ENCODE results near the gene CADPS2. TPM values are rescaled to one million over a fixed set of nuclear protein-coding genes. Genes with fewer than 3 reads are reported as not detected.

The CADPS2 gene
- total RNA-seq, 4 donors from 2014 or later = 2.2 to 9.2 (median 5.7) TPM

DNA sequence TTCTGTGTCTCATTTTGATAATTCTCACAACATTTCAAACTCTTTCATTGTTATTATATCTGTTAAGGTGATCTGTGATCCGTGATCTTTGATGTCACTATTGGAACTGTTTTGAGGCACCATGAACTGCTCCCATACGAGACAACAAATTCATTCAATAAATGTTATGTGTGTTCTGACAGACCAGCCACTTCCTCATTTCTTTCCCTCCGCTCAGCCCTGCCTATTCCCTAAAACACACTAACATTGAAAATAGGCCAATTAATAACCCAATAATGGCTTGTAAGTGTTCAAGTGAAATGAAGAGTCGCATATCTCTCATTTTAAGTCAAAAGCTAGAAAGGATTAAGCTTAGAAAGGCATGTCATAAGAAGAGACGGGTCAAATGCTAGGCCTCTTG, 232.6 kb downstream of the CADPS2 start:
- WGBS, 2 donors = 72 to 90% methylated on average over 5 of the region's 5 CpGs
- Histone ChIP-seq H3K4me3 (no peak overlapping the region), H3K9me3 (no peaks in the 10 kb centered on the region), H3K4me1 (peaks cover 0 to 9% (median 0%) of the 10 kb centered on the region in 3 donors), H3K27me3 (no peaks in the 10 kb centered on the region), H3K36me3 (no peaks in the 10 kb centered on the region), H3K27ac (no peak overlapping the region)
- intact Hi-C loops (cut with DNase I) = no loop called here
- TF ChIP-seq, protein P1, sequence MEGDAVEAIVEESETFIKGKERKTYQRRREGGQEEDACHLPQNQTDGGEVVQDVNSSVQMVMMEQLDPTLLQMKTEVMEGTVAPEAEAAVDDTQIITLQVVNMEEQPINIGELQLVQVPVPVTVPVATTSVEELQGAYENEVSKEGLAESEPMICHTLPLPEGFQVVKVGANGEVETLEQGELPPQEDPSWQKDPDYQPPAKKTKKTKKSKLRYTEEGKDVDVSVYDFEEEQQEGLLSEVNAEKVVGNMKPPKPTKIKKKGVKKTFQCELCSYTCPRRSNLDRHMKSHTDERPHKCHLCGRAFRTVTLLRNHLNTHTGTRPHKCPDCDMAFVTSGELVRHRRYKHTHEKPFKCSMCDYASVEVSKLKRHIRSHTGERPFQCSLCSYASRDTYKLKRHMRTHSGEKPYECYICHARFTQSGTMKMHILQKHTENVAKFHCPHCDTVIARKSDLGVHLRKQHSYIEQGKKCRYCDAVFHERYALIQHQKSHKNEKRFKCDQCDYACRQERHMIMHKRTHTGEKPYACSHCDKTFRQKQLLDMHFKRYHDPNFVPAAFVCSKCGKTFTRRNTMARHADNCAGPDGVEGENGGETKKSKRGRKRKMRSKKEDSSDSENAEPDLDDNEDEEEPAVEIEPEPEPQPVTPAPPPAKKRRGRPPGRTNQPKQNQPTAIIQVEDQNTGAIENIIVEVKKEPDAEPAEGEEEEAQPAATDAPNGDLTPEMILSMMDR (IDR thresholded peaks at IDR 0.05) = no peak
- no peak for TF ChIP-seq POLR2A (IDR thresholded peaks at IDR 0.05)
- no peak for DNase-seq

DNA sequence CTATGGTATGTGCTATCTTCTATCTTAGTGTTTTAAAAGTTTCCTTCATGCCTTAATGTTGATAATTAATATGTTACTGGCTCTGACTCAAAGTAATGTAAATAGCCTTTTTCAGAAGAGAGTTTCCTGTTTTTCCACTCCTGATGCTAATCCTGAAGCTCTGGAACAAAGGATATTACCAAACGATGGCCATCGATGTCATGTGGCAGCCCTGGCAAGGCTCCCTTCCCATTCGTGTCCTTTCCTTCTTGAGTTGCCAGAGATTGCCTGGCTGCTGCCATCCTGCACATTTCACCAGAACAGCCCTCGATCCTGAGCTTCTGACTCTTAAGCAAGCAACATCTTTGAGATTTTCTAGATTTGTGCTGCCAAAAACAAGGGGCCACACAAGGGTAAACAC, 233.4 kb downstream of the CADPS2 start:
- H3K27me3 ChIP-seq = no peaks in the 10 kb centered on the region
- intact Hi-C loops (cut with DNase I) = no loop called here
- H3K36me3 ChIP-seq = no peaks in the 10 kb centered on the region
- H3K9me3 ChIP-seq = no peaks in the 10 kb centered on the region
- H3K4me3 ChIP-seq = no peak overlapping the region
- no peak for TF ChIP-seq POLR2A (IDR thresholded peaks at IDR 0.05)
- TF ChIP-seq, protein P1 (IDR thresholded peaks at IDR 0.05) = no peak
- peaks cover 0 to 9% (median 0%) of the 10 kb centered on the region in 3 donors for H3K4me1 ChIP-seq
- no peak overlapping the region for H3K27ac ChIP-seq
- WGBS, 2 donors = 26 to 47% methylated on average over 4 of the region's 4 CpGs
- DNase-seq = no peak

GRCh38 chr7:122651451-122651850, 234.8 kb downstream of the CADPS2 start:
- H3K4me1 ChIP-seq = peaks cover 0 to 9% (median 0%) of the 10 kb centered on the region in 3 donors
- H3K9me3 ChIP-seq = no peaks in the 10 kb centered on the region
- no peak overlapping the region for H3K4me3 ChIP-seq
- 15 to 53% methylated on average over 2 of the region's 2 CpGs for WGBS, 2 donors
- no peak for DNase-seq
- H3K27ac ChIP-seq = no peak overlapping the region
- intact Hi-C loops (cut with DNase I) = no loop called here
- H3K36me3 ChIP-seq = no peaks in the 10 kb centered on the region
- no peaks in the 10 kb centered on the region for H3K27me3 ChIP-seq
- no peak for TF ChIP-seq POLR2A (IDR thresholded peaks at IDR 0.05)
- TF ChIP-seq, protein P1 (IDR thresholded peaks at IDR 0.05) = no peak

GRCh38 chr7:122643250-122643649, 243.0 kb downstream of the CADPS2 start:
- Histone ChIP-seq H3K36me3 (no peaks in the 10 kb centered on the region), H3K9me3 (no peaks in the 10 kb centered on the region), H3K27me3 (no peaks in the 10 kb centered on the region), H3K4me1 (no peaks in the 10 kb centered on the region), H3K27ac (no peak overlapping the region), H3K4me3 (no peak overlapping the region)
- DNase-seq = no peak
- intact Hi-C loops (cut with DNase I) = no loop called here
- 67 to 82% methylated on average over 1 of the region's 1 CpG for WGBS, 2 donors
- no peak for TF ChIP-seq POLR2A (IDR thresholded peaks at IDR 0.05)
- TF ChIP-seq, protein P1 (IDR thresholded peaks at IDR 0.05) = no peak

DNA sequence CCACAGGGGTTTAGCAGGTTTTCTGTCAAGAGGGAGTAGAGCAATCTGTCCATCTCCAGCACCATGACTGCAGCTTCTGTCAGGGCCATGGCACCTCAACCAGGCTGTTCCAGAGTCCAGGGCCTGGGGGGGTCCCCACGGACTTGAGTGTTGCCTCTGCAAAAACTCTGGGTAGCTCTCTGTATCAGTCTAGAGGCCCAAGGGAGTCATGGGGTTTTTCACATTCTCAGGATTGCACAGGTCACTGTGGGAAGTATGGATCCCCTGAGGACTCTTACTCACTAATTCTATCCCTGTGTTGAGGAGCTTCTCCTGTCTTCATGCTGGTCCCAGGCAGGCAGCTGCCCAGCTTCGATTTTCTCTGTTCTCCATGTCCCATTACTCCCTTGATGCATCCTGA, 247.8 kb downstream of the CADPS2 start:
- Histone ChIP-seq H3K27ac (no peak overlapping the region), H3K9me3 (no peaks in the 10 kb centered on the region), H3K36me3 (no peaks in the 10 kb centered on the region), H3K4me1 (no peaks in the 10 kb centered on the region), H3K27me3 (no peaks in the 10 kb centered on the region), H3K4me3 (no peak overlapping the region)
- no peak for DNase-seq
- 70 to 87% methylated on average over 1 to 2 of the region's 2 CpGs for WGBS, 2 donors
- intact Hi-C loops (cut with DNase I) = no loop called here
- TF ChIP-seq, protein P1 (IDR thresholded peaks at IDR 0.05) = no peak
- no peak for TF ChIP-seq POLR2A (IDR thresholded peaks at IDR 0.05)
